ENCODE data around the gene ARHGAP19. TPM values are rescaled to one million over a fixed set of nuclear protein-coding genes. Genes with fewer than 3 reads are reported as not detected.

The ARHGAP19 gene
- polyA plus RNA-seq, 1 donor from 2014 or later, result 5.2 TPM

- no peaks in the 10 kb centered on the region for H3K27me3 ChIP-seq (ENCODE audit: insufficient read depth, low read depth, low read length)
- TF ChIP-seq EP300 (conservative IDR thresholded peaks at IDR 0.05; ENCODE audit: poor library complexity, severe bottlenecking), result no peak
- TF ChIP-seq TAF1 (IDR thresholded peaks at IDR 0.05; ENCODE audit: low read depth), result no peak
- TF ChIP-seq MXI1 (conservative IDR thresholded peaks at IDR 0.05; ENCODE audit: poor library complexity, severe bottlenecking), result no peak
- TF ChIP-seq REST (IDR thresholded peaks at IDR 0.05; ENCODE audit: borderline replicate concordance), result no peak
- TF ChIP-seq POLR2AphosphoS5 (IDR thresholded peaks at IDR 0.05), result no peak
- no peak for TF ChIP-seq RAD21 (conservative IDR thresholded peaks at IDR 0.05)
- no peak for TF ChIP-seq SMC3 (conservative IDR thresholded peaks at IDR 0.05; ENCODE audit: poor library complexity)
- TF ChIP-seq CTCF (IDR thresholded peaks at IDR 0.05; ENCODE audit: poor library complexity, severe bottlenecking), result no peak
- no peak for TF ChIP-seq EZH2 (IDR thresholded peaks at IDR 0.05; ENCODE audit: borderline replicate concordance, insufficient read depth, low read length, poor library complexity, severe bottlenecking)
- no peaks in the 10 kb centered on the region for H3K36me3 ChIP-seq (ENCODE audit: insufficient read depth, low read length)
Observed at GRCh38 chr10:97261183-97261582, 31.3 kb downstream of the ARHGAP19 start.

GRCh38 chr10:97259119-97259518, 33.3 kb downstream of the ARHGAP19 start:
- Histone ChIP-seq H3F3A (ENCODE audit: insufficient read depth, low read length, poor library complexity, severe bottlenecking) (no peaks in the 10 kb centered on the region), H3K9ac (ENCODE audit: low read length) (no peak overlapping the region)
- TF ChIP-seq RAD21 (conservative IDR thresholded peaks at IDR 0.05) (no peak), EP300 (conservative IDR thresholded peaks at IDR 0.05; ENCODE audit: poor library complexity, severe bottlenecking) (no peak), TAF1 (IDR thresholded peaks at IDR 0.05; ENCODE audit: low read depth) (no peak), POLR2AphosphoS5 (IDR thresholded peaks at IDR 0.05) (no peak), EZH2 (IDR thresholded peaks at IDR 0.05; ENCODE audit: borderline replicate concordance, insufficient read depth, low read length, poor library complexity, severe bottlenecking) (no peak), REST (IDR thresholded peaks at IDR 0.05; ENCODE audit: borderline replicate concordance) (no peak), MXI1 (conservative IDR thresholded peaks at IDR 0.05; ENCODE audit: poor library complexity, severe bottlenecking) (no peak), SMC3 (conservative IDR thresholded peaks at IDR 0.05; ENCODE audit: poor library complexity) (no peak), CTCF (IDR thresholded peaks at IDR 0.05; ENCODE audit: poor library complexity, severe bottlenecking) (no peak)

More at GRCh38 chr10:97261183-97261582, 31.3 kb downstream of the ARHGAP19 start:
- Histone ChIP-seq H3K9me2 (ENCODE audit: insufficient read depth, low read length) (no peaks in the 10 kb centered on the region), H3K9ac (ENCODE audit: low read length) (no peak overlapping the region), H4K20me1 (ENCODE audit: insufficient read depth) (no peaks in the 10 kb centered on the region), H2AFZ (ENCODE audit: low read depth, low read length) (no peak overlapping the region), H3K4me2 (ENCODE audit: low read length) (no peak overlapping the region), H3K79me2 (replicated peaks; ENCODE audit: insufficient read depth, low read length) (no peaks in the 10 kb centered on the region), H3K9me3 (ENCODE audit: low read length) (no peaks in the 10 kb centered on the region), H3K27ac (ENCODE audit: low read length) (no peak overlapping the region), H3K4me3 (ENCODE audit: low read length) (no peak overlapping the region), H3F3A (ENCODE audit: insufficient read depth, low read length, poor library complexity, severe bottlenecking) (no peaks in the 10 kb centered on the region)

More at GRCh38 chr10:97259119-97259518, 33.3 kb downstream of the ARHGAP19 start:
- Histone ChIP-seq H3K79me2 (replicated peaks; ENCODE audit: insufficient read depth, low read length) (no peaks in the 10 kb centered on the region), H2AFZ (ENCODE audit: low read depth, low read length) (no peak overlapping the region), H3K27ac (ENCODE audit: low read length) (no peak overlapping the region), H3K9me2 (ENCODE audit: insufficient read depth, low read length) (no peaks in the 10 kb centered on the region), H3K27me3 (ENCODE audit: insufficient read depth, low read depth, low read length) (no peaks in the 10 kb centered on the region), H3K36me3 (ENCODE audit: insufficient read depth, low read length) (no peaks in the 10 kb centered on the region), H3K9me3 (ENCODE audit: low read length) (no peaks in the 10 kb centered on the region), H3K4me2 (ENCODE audit: low read length) (no peak overlapping the region), H3K4me3 (ENCODE audit: low read length) (no peak overlapping the region), H4K20me1 (ENCODE audit: insufficient read depth) (no peaks in the 10 kb centered on the region)

All from neural cell (in vitro differentiated cells).